ENCODE results near the gene LTBP1.
"Not testable (repeated sequence)": the region's sequence is repeated elsewhere in the genome, so short reads cannot be mapped to it uniquely, and the experiment has no call there.

The LTBP1 gene, protein sequence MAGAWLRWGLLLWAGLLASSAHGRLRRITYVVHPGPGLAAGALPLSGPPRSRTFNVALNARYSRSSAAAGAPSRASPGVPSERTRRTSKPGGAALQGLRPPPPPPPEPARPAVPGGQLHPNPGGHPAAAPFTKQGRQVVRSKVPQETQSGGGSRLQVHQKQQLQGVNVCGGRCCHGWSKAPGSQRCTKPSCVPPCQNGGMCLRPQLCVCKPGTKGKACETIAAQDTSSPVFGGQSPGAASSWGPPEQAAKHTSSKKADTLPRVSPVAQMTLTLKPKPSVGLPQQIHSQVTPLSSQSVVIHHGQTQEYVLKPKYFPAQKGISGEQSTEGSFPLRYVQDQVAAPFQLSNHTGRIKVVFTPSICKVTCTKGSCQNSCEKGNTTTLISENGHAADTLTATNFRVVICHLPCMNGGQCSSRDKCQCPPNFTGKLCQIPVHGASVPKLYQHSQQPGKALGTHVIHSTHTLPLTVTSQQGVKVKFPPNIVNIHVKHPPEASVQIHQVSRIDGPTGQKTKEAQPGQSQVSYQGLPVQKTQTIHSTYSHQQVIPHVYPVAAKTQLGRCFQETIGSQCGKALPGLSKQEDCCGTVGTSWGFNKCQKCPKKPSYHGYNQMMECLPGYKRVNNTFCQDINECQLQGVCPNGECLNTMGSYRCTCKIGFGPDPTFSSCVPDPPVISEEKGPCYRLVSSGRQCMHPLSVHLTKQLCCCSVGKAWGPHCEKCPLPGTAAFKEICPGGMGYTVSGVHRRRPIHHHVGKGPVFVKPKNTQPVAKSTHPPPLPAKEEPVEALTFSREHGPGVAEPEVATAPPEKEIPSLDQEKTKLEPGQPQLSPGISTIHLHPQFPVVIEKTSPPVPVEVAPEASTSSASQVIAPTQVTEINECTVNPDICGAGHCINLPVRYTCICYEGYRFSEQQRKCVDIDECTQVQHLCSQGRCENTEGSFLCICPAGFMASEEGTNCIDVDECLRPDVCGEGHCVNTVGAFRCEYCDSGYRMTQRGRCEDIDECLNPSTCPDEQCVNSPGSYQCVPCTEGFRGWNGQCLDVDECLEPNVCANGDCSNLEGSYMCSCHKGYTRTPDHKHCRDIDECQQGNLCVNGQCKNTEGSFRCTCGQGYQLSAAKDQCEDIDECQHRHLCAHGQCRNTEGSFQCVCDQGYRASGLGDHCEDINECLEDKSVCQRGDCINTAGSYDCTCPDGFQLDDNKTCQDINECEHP (N-terminal part only)

DNA sequence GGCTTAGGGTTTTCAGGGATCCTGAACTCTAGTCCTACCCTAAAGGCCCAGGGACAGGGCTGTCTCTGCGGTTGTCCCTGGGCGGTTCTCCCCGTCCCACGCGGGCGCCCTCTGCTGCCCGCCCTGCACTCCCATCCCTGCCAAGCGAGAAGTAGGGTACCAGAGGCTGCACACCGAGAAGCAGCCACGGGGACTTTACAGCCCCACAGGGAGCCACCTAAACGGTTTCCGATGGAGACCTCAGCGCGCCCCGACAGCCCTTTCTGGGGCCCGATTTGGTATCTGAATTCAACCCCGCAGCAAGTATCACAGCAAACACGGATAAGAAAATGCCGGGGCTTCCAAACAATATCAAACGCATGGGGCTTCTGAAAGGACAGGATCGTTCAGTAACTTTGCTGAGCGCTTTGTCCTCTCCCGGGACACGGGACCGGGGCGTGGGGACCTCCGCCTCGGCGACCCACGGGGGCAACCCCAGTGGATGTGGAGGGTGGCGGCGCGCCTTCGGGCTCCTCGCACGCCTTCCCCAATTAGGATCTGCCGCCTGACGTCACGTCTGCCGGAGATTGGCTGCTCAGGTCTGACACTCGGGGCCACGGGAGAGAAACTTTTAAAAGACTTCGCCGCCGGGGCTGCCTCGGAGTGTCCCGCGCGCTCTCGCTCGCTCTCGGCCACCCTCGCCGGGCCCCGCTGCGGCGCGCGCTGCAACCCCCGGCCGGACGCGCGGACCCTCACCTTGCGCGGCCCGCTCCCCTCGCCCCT lies at the start of gene LTBP1:
TSS of gene LTBP1 (plus strand) at position 640 of the 762 bp plus-strand sequence. CDS start 372 bp downstream, outside the sequence.
- peak; percentile 36 for DNase-seq (ENCODE audit: low read depth)

DNA sequence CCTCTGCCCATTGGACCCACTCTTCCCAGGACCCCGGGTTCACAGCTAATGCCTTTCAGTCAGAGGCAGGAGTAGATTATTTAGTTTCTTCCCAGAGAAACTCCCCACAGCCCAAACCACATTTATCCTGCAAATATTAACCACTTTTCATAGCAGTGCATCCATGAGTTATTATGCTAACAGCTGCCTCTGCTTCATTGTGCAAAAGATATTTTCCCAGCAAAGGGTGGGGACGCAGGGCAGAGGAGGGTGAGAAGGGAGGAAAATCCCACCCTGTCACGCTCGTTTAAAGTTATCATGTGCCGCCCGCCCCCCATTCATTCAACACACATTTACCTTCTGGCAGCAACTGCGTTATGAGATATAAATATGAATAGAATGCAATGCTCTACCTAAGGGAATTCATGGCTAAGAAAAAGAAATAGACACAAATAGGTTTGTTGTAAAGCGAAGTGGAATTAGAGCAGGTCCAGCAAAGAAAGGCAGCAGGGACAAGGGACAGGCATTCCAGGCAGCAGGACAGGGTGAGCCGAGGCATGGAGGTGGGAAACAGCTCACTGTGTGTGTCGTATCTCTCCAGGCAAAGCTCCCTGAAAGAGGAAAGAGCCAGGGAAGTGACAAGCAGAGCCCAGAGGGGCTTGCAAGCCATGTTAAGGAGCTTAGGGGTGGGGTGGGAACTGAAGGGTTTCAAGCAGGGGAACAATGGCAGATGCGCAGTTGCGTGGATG lies 46.3 kb upstream of the LTBP1 start:
- DNase-seq (ENCODE audit: low read depth): no peak

DNA sequence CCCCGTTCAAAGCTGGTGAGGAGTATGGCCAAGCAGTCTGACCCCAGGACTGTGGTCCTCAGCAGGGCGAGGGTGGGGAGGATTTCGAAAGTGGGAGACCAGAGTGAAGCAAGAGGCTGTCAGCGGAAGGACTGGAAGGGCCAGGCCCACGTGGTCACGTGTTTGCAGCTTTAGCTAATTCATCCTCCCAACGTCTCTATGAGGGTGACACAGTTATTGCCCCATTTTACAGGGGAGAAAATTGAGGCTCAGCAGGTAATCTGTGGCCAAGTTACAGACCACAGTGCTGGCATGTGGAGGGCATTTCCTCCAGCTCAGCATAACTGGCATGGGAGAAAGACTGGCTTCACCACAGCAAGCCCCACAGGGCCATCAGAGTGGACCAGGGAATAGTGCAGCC lies 45.4 kb upstream of the LTBP1 start:
- DNase-seq (ENCODE audit: low read depth): no peak

DNA sequence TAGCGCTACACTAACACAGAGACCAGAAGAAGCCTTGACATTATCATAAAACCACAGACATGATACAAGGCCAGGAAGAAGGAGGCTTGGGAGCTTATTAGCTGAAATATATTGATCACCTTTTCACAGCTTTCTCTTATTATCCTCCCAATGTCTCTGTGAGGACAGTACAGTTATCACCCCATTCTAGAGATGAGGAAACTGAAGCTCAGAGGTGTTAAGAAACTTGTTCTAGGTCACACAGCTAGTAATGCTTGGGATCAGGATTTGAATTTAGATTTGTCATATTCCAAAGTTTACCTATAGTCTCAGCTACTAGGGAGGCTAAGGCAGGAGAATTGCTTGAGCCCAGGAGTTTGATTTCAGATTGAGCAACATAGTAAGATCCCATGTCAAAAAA lies 44.6 kb upstream of the LTBP1 start:
- no peak for DNase-seq (ENCODE audit: low read depth)

DNA sequence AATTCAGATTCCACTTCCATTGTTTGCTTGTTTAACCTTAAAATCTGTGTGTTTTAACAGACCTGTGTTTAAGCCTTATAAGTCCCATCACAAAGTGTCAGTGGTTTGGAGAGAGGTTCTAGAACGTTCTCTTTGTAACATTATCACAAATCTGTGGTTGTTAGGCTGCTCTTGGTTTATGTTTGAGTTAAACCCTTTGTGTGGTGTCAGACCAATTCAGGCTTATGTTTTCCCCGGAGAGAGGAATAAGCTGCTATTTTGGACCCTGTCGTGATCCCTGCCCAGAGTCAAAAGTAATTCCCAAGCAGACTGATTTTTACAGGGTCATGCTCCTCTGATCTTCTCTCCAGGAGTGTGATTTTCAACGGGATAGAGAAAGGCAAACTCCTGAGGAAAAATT lies 43.8 kb upstream of the LTBP1 start:
- DNase-seq (ENCODE audit: low read depth): no peak

DNA sequence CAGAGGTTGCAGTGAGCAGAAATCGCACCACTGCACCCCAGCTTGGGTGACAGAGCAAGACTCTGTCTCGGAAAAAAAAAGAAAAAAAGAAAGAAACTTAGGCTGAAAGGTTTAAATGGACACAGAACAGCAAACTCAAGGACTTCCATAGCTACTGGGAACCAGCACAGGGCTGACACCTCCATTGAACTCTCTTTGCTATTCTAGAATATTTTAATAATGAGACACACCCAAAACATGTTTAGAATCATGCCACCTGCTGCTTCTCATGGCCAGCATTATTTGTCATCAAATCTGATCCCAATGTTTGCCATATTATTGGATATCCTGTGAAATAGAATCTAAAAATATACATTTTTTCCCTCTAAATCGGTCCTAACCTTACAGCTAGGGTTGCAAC lies 42.7 kb upstream of the LTBP1 start:
- DNase-seq (ENCODE audit: low read depth): no peak

DNA sequence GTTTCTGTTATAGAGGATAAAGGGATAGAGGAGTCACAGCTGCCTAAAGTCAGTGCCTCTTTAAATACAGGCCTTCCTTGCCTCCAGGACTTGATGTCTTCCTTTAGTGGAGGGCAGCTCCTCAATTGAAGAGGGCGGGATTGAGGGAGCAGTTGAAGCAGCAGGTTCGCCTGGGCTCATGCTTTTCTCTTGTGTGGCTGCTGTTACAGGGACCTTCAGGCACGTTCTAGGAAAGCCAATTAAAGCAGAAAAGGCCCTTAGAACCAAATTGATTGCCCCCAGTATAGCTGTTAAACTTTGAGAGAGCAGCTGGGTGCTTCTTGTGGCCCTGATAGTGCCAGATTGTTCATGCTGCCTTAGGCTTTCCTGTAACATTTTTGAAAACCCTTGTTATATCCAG lies 42.0 kb upstream of the LTBP1 start:
- DNase-seq (ENCODE audit: low read depth): no peak

DNA sequence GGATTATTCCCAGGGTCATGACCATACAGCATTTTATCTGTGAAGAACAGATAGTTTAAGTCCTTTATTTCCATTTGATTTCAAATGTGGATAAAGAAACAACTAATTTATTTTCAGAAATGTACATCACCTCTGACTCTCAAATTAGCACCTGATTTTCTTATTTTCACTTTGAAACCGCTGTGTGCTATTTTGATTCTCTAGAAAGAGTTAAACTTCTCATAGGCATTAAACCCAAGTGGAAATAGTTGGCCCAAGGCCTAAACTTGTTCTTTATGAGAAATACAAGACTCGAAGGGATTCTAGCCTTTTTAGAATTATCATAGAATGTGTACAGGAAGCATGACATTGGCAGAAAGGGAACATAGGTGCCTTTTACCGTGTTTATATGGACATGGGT lies 41.5 kb upstream of the LTBP1 start:
- no peak for DNase-seq (ENCODE audit: low read depth)

DNA sequence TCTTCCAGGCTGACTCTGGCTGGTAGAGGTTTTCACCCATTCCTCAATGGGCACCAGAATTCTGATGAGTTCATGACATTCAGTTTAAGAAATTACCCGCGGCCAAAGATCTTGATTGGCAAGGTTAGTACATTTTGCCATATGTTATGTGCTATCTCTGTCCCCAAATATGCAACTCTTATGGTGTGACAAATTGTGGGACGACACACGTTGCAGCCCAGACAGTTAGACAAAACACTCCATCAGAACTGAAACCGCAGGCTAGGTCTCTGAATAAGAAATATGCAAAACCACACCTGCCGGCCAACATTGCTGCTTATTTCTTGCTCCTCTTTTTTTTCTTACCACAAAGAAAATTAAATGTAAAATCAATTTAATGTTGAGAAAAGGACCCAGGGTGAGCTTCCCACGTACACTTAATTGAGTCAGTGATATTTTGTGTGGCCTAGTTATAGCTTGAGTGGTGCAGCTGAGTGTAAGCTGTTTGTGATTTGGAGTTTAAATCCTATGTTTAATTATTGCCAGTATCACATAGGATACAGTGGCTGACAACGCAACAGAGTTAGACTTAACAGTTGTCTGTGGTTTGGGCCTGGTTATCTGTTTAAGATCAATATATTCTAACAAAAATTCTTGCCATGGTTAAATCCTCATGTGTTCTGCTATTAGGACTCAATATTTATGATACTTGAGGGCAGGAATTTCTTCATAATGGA lies 35.7 kb upstream of the LTBP1 start:
- no peak for DNase-seq (ENCODE audit: low read depth)

DNA sequence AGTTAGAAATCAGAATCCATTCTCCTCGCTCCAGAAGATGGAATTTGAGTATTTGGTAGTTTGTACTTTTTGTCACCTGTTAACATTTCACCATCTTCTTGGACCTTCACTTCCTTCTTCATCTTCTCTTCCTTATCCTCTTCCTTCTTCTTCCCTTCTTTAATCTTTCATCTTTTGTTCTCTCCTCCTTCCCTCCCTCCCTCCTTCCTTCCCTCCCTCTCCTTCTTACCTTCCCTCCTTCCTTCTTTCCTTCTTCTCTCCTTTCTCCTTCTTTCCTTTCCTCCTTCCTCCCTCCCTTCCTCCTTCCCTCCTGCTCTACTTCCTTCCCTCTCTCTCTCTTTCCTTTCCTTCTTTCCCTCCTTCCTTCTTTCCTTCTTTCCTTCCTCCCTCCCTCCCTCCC lies 31.1 kb upstream of the LTBP1 start:
- DNase-seq (ENCODE audit: low read depth): no peak

DNA sequence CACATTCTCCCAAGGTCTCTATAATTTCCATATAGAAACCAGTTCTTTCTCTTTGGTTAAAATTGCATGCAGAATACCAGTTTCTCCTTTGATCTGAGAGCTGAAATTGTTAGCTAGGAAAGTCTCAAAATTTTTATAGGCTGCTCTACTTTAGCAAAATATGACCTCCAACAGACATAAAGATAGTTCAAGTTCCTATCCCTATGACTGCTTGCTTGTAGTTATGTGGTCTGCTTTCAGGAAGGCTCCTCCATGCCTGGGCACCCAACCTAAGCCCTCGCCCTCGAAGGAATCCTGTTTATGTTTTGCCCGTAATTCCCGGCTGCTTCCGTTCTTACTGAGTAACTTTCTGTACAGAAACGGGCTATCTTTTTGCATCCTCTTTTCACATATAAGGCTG lies 28.0 kb upstream of the LTBP1 start:
- no peak for DNase-seq (ENCODE audit: low read depth)

DNA sequence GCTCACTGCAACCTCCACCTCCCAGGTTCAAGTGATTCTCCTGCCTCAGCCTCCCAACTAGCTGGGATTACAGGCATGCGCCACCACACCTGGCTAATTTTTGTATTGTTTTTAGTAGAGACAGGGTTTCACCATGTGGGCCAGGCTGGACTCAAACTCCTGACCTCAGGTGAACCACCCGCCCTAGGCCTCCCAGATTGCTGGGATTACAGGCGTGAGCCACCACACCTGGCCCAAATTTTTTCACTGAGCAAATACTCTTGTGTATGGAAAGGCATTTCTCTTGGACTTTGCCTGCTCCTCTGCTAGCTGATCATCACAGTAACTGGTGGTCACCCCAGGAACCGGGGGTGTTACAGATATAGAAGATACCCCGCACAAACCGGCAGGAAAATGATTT lies 26.9 kb upstream of the LTBP1 start:
- not testable (repeated sequence) for DNase-seq (ENCODE audit: low read depth)

DNA sequence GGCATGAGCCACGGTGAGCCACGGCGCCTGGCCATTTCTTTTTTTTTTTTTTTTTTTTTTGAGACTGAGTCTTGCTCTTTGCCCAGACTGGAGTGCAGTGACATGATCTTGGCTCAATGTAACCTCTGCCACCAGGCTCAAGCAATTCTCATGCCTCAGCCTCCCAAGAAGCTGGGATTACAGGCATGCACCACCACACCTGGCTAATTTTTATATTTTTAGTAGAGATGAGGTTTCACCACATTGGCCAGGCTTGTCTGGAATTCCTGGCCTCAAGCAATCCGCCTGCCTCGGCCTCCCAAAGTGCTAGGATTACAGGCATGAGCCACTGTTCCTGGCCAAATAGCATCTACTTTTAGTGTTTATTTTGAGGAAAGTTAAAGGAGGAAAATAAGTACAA lies 25.3 kb upstream of the LTBP1 start:
- not testable (repeated sequence) for DNase-seq (ENCODE audit: low read depth)

DNA sequence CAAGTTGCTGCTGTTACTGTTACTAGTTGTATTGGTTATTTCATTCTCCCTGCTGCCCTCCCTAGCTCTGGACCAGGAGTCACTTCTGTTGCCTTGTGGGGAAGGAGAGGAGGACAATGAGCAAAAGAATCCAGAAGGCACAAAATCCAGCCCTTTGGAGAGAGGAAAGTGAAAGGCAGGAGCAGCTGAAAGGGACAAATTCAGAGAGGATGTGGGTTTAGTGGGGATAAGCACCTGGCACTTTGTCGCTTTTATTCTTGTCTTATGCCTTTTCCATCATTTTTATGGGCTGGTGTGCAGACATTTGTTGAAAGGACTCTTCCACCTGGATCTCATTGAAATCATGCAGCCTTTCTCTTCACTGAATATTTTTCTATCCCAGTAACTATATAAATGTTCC lies 24.3 kb upstream of the LTBP1 start:
- DNase-seq (ENCODE audit: low read depth): no peak

DNA sequence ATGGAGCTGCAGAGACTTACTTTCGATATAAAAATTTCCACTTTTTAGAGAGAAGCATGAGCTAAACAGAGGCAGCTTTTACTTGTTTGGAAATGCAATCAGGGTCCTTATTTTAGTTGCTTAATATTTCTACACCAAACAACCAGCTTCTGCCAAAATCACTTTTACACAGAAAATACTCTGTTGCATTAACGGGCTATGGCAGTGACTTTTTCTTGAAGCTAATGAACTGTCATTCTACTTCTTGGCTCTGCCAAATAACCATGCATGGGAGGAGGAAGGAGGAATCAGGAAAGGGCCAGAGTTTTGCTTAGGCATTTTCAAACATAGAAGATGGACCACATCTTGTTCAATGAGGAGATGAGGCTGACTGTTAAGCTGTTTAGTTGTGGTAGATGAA lies 23.6 kb upstream of the LTBP1 start:
- DNase-seq (ENCODE audit: low read depth): no peak

DNA sequence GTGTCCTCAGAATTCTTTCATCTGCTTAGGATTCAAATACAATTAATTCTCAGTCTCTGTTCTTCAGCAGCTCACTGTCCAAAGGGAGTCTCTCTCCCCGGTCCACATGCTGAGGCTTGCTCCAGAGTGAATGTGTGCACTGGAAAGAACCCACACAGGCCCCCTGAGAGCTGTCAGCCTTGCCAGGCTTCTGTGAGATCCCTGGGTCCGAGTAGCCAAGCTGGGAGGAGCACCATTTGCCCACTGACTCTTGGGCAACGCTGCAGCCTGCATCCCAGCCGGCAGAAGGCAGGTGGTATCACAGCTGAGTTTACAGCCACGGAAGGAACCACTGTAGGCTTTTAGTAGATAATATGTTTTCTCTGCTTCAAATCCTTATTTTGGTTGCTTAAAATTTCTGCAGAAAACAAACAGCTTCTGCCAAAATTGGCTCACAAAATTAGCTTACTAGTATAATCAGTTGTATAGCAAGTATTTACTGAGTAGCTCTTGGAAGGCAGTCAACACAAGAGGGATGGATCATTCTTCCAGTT lies 21.4 kb upstream of the LTBP1 start:
- no peak for DNase-seq (ENCODE audit: low read depth)

DNA sequence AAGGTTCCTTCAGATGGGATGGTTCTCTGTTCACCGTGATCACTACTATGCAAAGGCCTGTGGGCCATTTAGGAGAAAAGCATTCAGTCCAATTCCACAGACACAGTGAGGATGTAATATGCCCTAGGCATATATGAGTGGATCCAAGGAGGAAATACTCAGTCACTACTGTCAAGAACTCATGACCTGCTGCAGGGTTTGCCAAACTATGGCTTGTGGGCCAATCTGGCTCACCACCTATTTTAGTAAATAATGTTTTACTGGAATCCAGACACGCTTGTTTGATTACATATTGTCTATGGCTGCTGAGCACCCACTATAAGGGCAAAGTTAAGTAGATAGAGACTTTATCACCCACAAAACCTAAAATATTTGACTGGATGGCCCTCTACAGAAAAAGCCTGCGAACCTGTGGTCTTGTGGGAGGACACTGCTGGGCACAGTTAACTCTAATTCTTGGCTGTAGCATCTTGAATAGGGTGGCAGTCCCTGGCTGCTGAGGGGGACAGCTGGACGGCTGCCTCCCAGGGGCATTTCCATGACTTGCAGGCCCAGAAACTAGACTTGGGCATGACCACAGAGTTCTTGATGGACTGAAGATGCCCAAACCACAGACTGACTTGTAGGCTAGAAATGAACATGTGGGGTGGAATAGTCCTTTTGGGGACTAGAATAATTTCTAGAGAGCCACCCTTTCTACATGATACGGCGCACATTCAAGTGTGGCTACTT lies 20.6 kb upstream of the LTBP1 start:
- DNase-seq (ENCODE audit: low read depth): no peak

DNA sequence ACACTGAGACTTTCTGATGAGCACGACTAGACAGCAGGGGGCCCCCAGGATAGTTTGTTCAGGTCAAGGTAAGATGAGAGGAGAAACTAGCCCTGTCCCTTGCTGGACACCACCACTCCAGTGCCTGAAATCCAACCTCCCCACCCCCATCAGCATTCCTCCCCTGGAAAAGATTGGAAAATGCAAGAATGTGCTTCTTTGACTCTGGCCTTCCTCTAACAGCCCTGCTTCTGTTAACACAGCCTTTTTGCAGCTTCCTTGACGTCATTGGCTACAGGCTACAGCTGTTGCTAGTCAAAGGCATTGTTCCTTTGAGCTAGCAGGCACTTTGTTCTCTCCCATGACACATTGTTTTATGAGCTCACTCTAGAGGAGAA lies 20.1 kb upstream of the LTBP1 start:
- no peak for DNase-seq (ENCODE audit: low read depth)

DNA sequence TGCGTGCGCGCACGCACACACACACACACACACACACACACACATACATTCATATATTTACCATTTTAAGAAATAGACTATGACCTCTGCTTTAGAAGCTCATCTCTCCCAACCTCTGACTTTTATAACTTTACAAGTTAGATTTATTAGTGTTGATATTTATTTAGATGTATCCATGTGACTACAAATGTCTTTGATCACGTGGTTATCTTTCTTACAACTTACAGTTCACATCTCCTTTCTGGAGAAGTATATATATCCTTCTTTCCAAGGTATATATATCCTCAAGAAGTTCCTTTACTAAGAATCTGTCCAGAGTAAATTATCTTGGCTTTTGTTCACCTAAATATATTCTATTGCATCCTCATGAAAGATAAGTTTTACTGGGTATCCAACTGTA lies 16.3 kb upstream of the LTBP1 start:
- DNase-seq (ENCODE audit: low read depth): no peak

DNA sequence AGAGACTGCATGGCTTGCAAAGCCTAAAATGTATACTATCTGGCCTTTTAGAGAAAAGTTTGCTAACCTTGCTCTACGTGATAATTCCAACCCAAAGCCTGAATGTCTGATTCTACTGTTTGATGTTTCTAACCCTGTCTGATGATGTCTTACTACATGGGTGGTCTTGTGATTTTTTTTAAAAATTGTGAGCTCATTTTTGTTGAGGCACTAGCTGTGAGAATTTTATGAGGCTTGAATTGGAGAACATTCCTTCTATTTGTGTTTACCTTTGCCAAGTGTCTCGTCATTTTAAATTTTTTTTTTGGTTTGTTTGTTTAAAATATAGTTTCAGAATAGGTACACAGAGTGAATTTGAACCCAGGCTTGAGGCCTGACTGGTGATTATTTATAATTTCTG lies 15.2 kb upstream of the LTBP1 start:
- DNase-seq (ENCODE audit: low read depth): no peak
